HCT116 (cell line): Measurements from ENCODE around the gene TEAD1. TPM values are rescaled to one million over a fixed set of nuclear protein-coding genes. Genes with fewer than 3 reads are reported as not detected.

Experiments used
- ATAC-seq: fragments of 200-7000 bp; cut with Tn5 transposase; 2 replicates; pipeline ENCODE4 v1.9.1; 2020; ENCODE audit warnings: mild to moderate bottlenecking, moderate library complexity
- BruUV-seq: library from RNA; stranded (reverse); fragments of 400-500 nt; replicated peaks from 2 replicates; lab custom pipeline; 2021; lab: Mats Ljungman, UMichigan
- CTCF ChIA-PET: fragments of 300-600 bp; sonication (Branson Sonifier 250); formaldehyde crosslinking; loops from one replicate; lab custom pipeline; 2021; ENCODE audit warnings: antibody characterized with exemption; lab: Charles Lee
- POLR2A ChIA-PET: fragments of 300-600, 350-600 bp; sonication (Branson Sonifier 250); formaldehyde crosslinking; loops from one replicate; lab custom pipeline; 2021; ENCODE audit warnings: antibody characterized with exemption; lab: Charles Lee
- RAD21 ChIA-PET, 2 experiments: fragments of 300-600 bp; sonication (Branson Sonifier 250); formaldehyde crosslinking; loops; one replicate each; lab custom pipeline; 2023; ENCODE audit warnings: low total read pairs in 2 of 2; ENCODE audit not compliant: uncharacterized antibody in 2 of 2, unreplicated experiment in 2 of 2, low non-redundant PET in 1 of 2; lab: Charles Lee
- DNase-seq: peaks from one replicate; pipeline ENCODE4 v3.0.0-alpha.2; 2010; ENCODE audit warnings: low read depth, low spot score
- H2AFZ ChIP-seq: fragments of 200-600 bp; shearing (Covaris generic), sonication (generic); 2 replicates; pipeline ENCODE4 v1.6.1; 2017; ENCODE audit warnings: low read depth, mixed run types, mixed read lengths, antibody characterized with exemption, low read length; ENCODE audit not compliant: poor library complexity, severe bottlenecking
- H3K27ac ChIP-seq: 2 replicates; pipeline ENCODE4 v1.5.1; 2012; ENCODE audit warnings: low read depth, low read length
- H3K27me3 ChIP-seq: fragments of 200-600 bp; sonication (generic); 2 replicates; pipeline ENCODE4 v1.6.1; 2016; ENCODE audit warnings: mixed run types, low read length, mixed read lengths; ENCODE audit not compliant: insufficient read depth
- H3K36me3 ChIP-seq, 2 experiments: fragments of 200-500 bp in 1 of 2; fragments of 200-600 bp in 1 of 2; sonication (Bioruptor generic) in 1 of 2; sonication (generic) in 1 of 2; 2 replicates each; pipeline versions ENCODE4 v1.5.1 to v1.6.1; 2014 to 2016; ENCODE audit warnings: low read length in 2 of 2, inconsistent platforms in 1 of 2, mixed read lengths in 1 of 2, mixed run types in 1 of 2; ENCODE audit not compliant: insufficient read depth in 2 of 2, control insufficient read depth in 1 of 2
- H3K4me1 ChIP-seq, 2 experiments: fragments of 200-600 bp in 1 of 2; sonication (generic) in 1 of 2; 2 replicates each; pipeline versions ENCODE4 v1.5.1 to v1.6.1; 2012 to 2017; ENCODE audit warnings: low read length in 2 of 2, inconsistent platforms in 1 of 2, mild to moderate bottlenecking in 1 of 2, mixed read lengths in 1 of 2, mixed run types in 1 of 2, moderate library complexity in 1 of 2; ENCODE audit not compliant: insufficient read depth in 2 of 2, control insufficient read depth in 1 of 2
- H3K4me2 ChIP-seq: fragments of 200-600 bp; sonication (generic); 2 replicates; pipeline ENCODE4 v1.6.1; 2017; ENCODE audit warnings: mixed run types, low read length, mixed read lengths
- H3K4me3 ChIP-seq, 2 experiments: fragments of 200-600 bp in 1 of 2; sonication (generic) in 1 of 2; replicated peaks in 1 of 2; 2 replicates each; pipeline ENCODE4 v1.5.1; 2011 to 2016; ENCODE audit warnings: low read length in 2 of 2, control low read depth in 1 of 2, low read depth in 1 of 2, mild to moderate bottlenecking in 1 of 2, mixed read lengths in 1 of 2, mixed run types in 1 of 2
- H3K79me2 ChIP-seq: fragments of 200-600 bp; sonication (generic); 2 replicates; pipeline ENCODE4 v1.6.1; 2017; ENCODE audit warnings: mild to moderate bottlenecking, mixed run types, low read length, moderate library complexity, mixed read lengths; ENCODE audit not compliant: insufficient read depth
- H3K9ac ChIP-seq: fragments of 200-600 bp; sonication (generic); 2 replicates; pipeline ENCODE4 v1.6.1; 2016; ENCODE audit warnings: low read length, mixed read lengths
- H3K9me2 ChIP-seq: fragments of 200-600 bp; sonication (generic), shearing (Covaris generic); 2 replicates; pipeline ENCODE4 v1.6.1; 2017; ENCODE audit warnings: mixed run types, mild to moderate bottlenecking, moderate library complexity; ENCODE audit not compliant: insufficient read depth
- H3K9me3 ChIP-seq, 2 experiments: fragments of 200-500 bp in 1 of 2; fragments of 200-600 bp in 1 of 2; sonication (Bioruptor generic) in 1 of 2; sonication (generic) in 1 of 2; 2 replicates each; pipeline ENCODE4 v1.6.1; 2014 to 2017; ENCODE audit warnings: low read length in 2 of 2, mixed read lengths in 2 of 2, inconsistent platforms in 1 of 2, low read depth in 1 of 2, mild to moderate bottlenecking in 1 of 2, mixed run types in 1 of 2, moderate library complexity in 1 of 2; ENCODE audit not compliant: control insufficient read depth in 1 of 2, insufficient read depth in 1 of 2
- H4K20me1 ChIP-seq: fragments of 200-600 bp; sonication (generic), shearing (Covaris generic); 2 replicates; pipeline ENCODE4 v1.6.1; 2017; ENCODE audit warnings: mixed run types, mild to moderate bottlenecking, moderate library complexity; ENCODE audit not compliant: insufficient read depth
- CBX3 ChIP-seq: IDR thresholded peaks from 2 replicates; pipeline ENCODE4 v1.6.1; 2012; ENCODE audit warnings: low read depth
- CEBPB ChIP-seq: IDR thresholded peaks from 2 replicates; pipeline ENCODE4 v1.6.1; 2012; ENCODE audit warnings: low read depth
- CTCF ChIP-seq, 3 experiments: fragments of 200-600 bp in 1 of 3; sonication (generic) in 1 of 3; IDR thresholded peaks in 2 of 3; conservative IDR thresholded peaks in 1 of 3; 2 replicates each; pipeline ENCODE4 v1.5.1; 2012 to 2017; ENCODE audit warnings: low read depth in 2 of 3, low read length in 2 of 3, antibody characterized with exemption in 1 of 3, borderline replicate concordance in 1 of 3, control low read depth in 1 of 3, mild to moderate bottlenecking in 1 of 3, mixed read lengths in 1 of 3, mixed run types in 1 of 3, moderate library complexity in 1 of 3; ENCODE audit not compliant: insufficient read depth in 1 of 3
- ELF1 ChIP-seq: IDR thresholded peaks from 2 replicates; pipeline ENCODE4 v1.6.1; 2012; ENCODE audit warnings: low read depth, borderline replicate concordance
- EZH2 ChIP-seq: fragments of 200-600 bp; sonication (generic); IDR thresholded peaks from 2 replicates; pipeline ENCODE4 v1.6.1; 2017; ENCODE audit warnings: antibody characterized with exemption, mixed run types
- EZH2phosphoT487 ChIP-seq: fragments of 200-600 bp; IDR thresholded peaks from 2 replicates; pipeline ENCODE4 v1.6.1; 2018; ENCODE audit warnings: antibody characterized with exemption, borderline replicate concordance
- FOSL1 ChIP-seq: IDR thresholded peaks from 2 replicates; pipeline ENCODE4 v1.6.1; 2012; ENCODE audit warnings: low read depth
- MAX ChIP-seq: IDR thresholded peaks from 2 replicates; pipeline ENCODE4 v1.6.1; 2012
- POLR2A ChIP-seq: IDR thresholded peaks from 2 replicates; pipeline ENCODE4 v1.7.0; 2011; ENCODE audit warnings: borderline replicate concordance; ENCODE audit not compliant: insufficient read depth, insufficient read length; ENCODE audit errors: extremely low read depth
- POLR2AphosphoS5 ChIP-seq: IDR thresholded peaks from 2 replicates; pipeline ENCODE4 v1.6.1; 2011; ENCODE audit warnings: mild to moderate bottlenecking, low read depth, low read length, moderate library complexity
- RAD21 ChIP-seq: IDR thresholded peaks from 2 replicates; pipeline ENCODE4 v1.6.1; 2012; ENCODE audit warnings: low read depth, mild to moderate bottlenecking
- REST ChIP-seq: IDR thresholded peaks from 2 replicates; pipeline ENCODE4 v1.6.1; 2012; ENCODE audit warnings: low read depth
- SIN3A ChIP-seq: IDR thresholded peaks from 2 replicates; pipeline ENCODE4 v1.6.1; 2012; ENCODE audit warnings: low read depth
- SRF ChIP-seq: IDR thresholded peaks from 2 replicates; pipeline ENCODE4 v1.6.1; 2012; ENCODE audit warnings: low read depth
- TCF7L2 ChIP-seq: IDR thresholded peaks from 2 replicates; pipeline ENCODE4 v1.7.0; 2011; ENCODE audit warnings: borderline replicate concordance, inconsistent platforms; ENCODE audit not compliant: insufficient read depth, insufficient read length; ENCODE audit errors: extremely low read depth
- YY1 ChIP-seq: IDR thresholded peaks from 2 replicates; pipeline ENCODE4 v1.6.1; 2011; ENCODE audit warnings: low read length, low read depth, moderate library complexity, mild to moderate bottlenecking; ENCODE audit not compliant: insufficient replicate concordance; ENCODE audit errors: extremely low read depth
- ZFX ChIP-seq: fragments of 450-650 bp; IDR thresholded peaks from 2 replicates; pipeline ENCODE4 v1.6.1; 2017
- ZNF274 ChIP-seq: fragments of 200-500 bp; sonication (Bioruptor generic); IDR thresholded peaks from 2 replicates; pipeline ENCODE4 v1.6.1; 2014; ENCODE audit warnings: mild to moderate bottlenecking, low read depth, low read length, inconsistent platforms
- intact Hi-C: fragments of 100-400 bp; cut with micrococcal nuclease; formaldehyde crosslinking; loops from 2 replicates; pipeline ENCODE4 v1.10.0; 2022
- total RNA-seq: library from RNA; stranded (reverse); gene quantifications from one replicate; pipeline ENCODE4 v1.2.1, GENCODE V29; 2021; ENCODE audit not compliant: unreplicated experiment

TEAD1 gene
- total RNA-seq, 1 experiment from 2014 or later = 103 TPM

- Histone ChIP-seq H3K36me3 (no peaks in the 10 kb centered on the region), H3K4me3 (peak overlapping the region; percentile 15 to 52), H3K9ac (peak overlapping the region; percentile 64), H3K9me3 (no peaks in the 10 kb centered on the region), H3K9me2 (no peaks in the 10 kb centered on the region), H4K20me1 (no peaks in the 10 kb centered on the region), H3K27me3 (no peaks in the 10 kb centered on the region), H2AFZ (no peak overlapping the region), H3K4me2 (peak overlapping the region; percentile 86), H3K79me2 (peaks cover 77% of the 10 kb centered on the region), H3K4me1 (peaks cover 74 to 79% of the 10 kb centered on the region in 2 experiments), H3K27ac (peak overlapping the region; percentile 88)
- POLR2A ChIA-PET = interaction anchor here (1.5 to 1.6 kb wide), 2 partner anchors 10 to 54 kb away, joined by 4 to 5 read pairs; no protein-coding TSS in a partner anchor
- intact Hi-C loops = loop anchor here (5.0 kb wide), 3 partner anchors 78 to 123 kb away; no protein-coding TSS in a partner anchor
- ATAC-seq = peak; percentile 69
- DNase-seq = peak; percentile 74
- BruUV-seq = no TSS peak
- CTCF ChIA-PET = interaction anchor here (0.7 to 1.5 kb wide), 6 partner anchors 10 to 753 kb away, joined by 3 to 5 read pairs (median 3); no protein-coding TSS in a partner anchor
- RAD21 ChIA-PET = interaction anchor here in 1 of 2 experiments (0.6 to 1.1 kb wide), 3 partner anchors 12 to 136 kb away, joined by 3 to 4 read pairs (median 3); no protein-coding TSS in a partner anchor
- peak; percentile 32 for TF ChIP-seq RAD21
- no peak for TF ChIP-seq POLR2A
- TF ChIP-seq SRF = no peak
- TF ChIP-seq SIN3A = peak; percentile 64; the same call in 1 of the 2 replicates
- TF ChIP-seq YY1 = no peak
- no peak; the same call in none of the 2 replicates for TF ChIP-seq CBX3
- no peak for TF ChIP-seq REST
- peak; percentile 76 for TF ChIP-seq TCF7L2
- peak; percentile 43; the same call in 1 of the 2 replicates for TF ChIP-seq MAX
- no peak for TF ChIP-seq ZFX
- TF ChIP-seq ZNF274 = no peak
- TF ChIP-seq EZH2 = no peak
- no peak for TF ChIP-seq EZH2phosphoT487
- 0 out of 2 replicates have a peak, but pooled peaks have one; percentile 31 for TF ChIP-seq POLR2AphosphoS5
- TF ChIP-seq ELF1 = no peak
- TF ChIP-seq FOSL1 = peak; percentile 76
- TF ChIP-seq CEBPB = peak; percentile 59
- TF ChIP-seq CTCF (IDR thresholded peaks at IDR 0.05 in 2 of 3, conservative IDR thresholded peaks at IDR 0.05 in 1 of 3; ENCODE audit: borderline replicate concordance in 1 of 3, insufficient read depth in 1 of 3, low read depth in 2 of 3, low read length in 2 of 3) = no peak
These were observed 125.9 kb downstream of the TEAD1 start for GRCh38 chr11:12800032-12800671.
